GM12892 (cell line): ENCODE data around the gene ERFL.

Experiments used
- POLR2A ChIP-seq: IDR thresholded peaks from 2 replicates; pipeline ENCODE4 v1.6.1; 2011; ENCODE audit warnings: low read depth, low read length, control low read depth
- POLR2AphosphoS5 ChIP-seq: IDR thresholded peaks from 2 replicates; pipeline ENCODE4 v1.6.1; 2011; ENCODE audit warnings: low read depth, low read length, control low read depth

GRCh38 chr19:41871573-41872383 lies 56.5 kb downstream of the ERFL start:
- TF ChIP-seq POLR2AphosphoS5 (peak; percentile 98), POLR2A (peak; percentile 81)
